Thoracic aorta (tissue), 2 donors: ENCODE measurements around the gene HS6ST3. TPM values are rescaled to one million over a fixed set of nuclear protein-coding genes. Genes with fewer than 3 reads are reported as not detected.

Experiments used
- ATAC-seq: fragments of 150-250 bp; one replicate; pipeline ENCODE4 v1.8.0; 2017; ENCODE audit warnings: low read depth; ENCODE audit not compliant: insufficient number of reproducible peaks, low FRiP score
- DNase-seq: peaks from one replicate; pipeline ENCODE4 v3.0.0-alpha.2; 2020; ENCODE audit warnings: low spot score
- H3K27ac ChIP-seq, 2 donors: fragments of 200-600 bp; sonication (generic); 1 replicate in 1 of 2; 2 replicates in 1 of 2; pipeline ENCODE4 v1.5.1; 2016; ENCODE audit warnings: mild to moderate bottlenecking in 2 of 2, moderate library complexity in 2 of 2
- H3K27me3 ChIP-seq: fragments of 200-600 bp; sonication (generic); replicated peaks from 2 replicates; pipeline ENCODE4 v1.6.0; 2016; ENCODE audit warnings: mild to moderate bottlenecking; ENCODE audit not compliant: insufficient read depth
- H3K36me3 ChIP-seq: fragments of 200-600 bp; sonication (generic); one replicate; pipeline ENCODE4 v1.5.1; 2016
- H3K4me1 ChIP-seq, 2 donors: fragments of 200-600 bp; sonication (generic); 1 replicate in 1 of 2; 2 replicates in 1 of 2; pipeline versions ENCODE4 v1.5.1 to v1.6.0; 2016; ENCODE audit warnings: low read depth in 2 of 2, mild to moderate bottlenecking in 1 of 2; ENCODE audit not compliant: control insufficient read depth in 1 of 2
- H3K4me3 ChIP-seq: fragments of 200-600 bp; sonication (generic); 2 replicates; pipeline ENCODE4 v1.5.1; 2016; ENCODE audit warnings: mild to moderate bottlenecking
- H3K9me3 ChIP-seq: fragments of 200-600 bp; sonication (generic); 2 replicates; pipeline ENCODE4 v1.5.1; 2016
- CTCF ChIP-seq: fragments of 200-600 bp; sonication (generic); IDR thresholded peaks from one replicate; pipeline ENCODE4 v1.5.1; 2019; ENCODE audit warnings: antibody characterized with exemption
- total RNA-seq, 2 donors: library from RNA; depleted of rRNA; stranded (reverse); fragments of >200 nt; gene quantifications; one replicate each; pipeline versions ENCODE4 v1.1.0 to v1.2.3, GENCODE V29; 2016

Gene HS6ST3
- total RNA-seq, 2 donors from 2014 or later, result 1.1 to 1.8 TPM

GRCh38 chr13:96862093-96862492 lies 772.2 kb downstream of the HS6ST3 start:
- H3K4me3 ChIP-seq, result no peak overlapping the region
- no peak for ATAC-seq

GRCh38 chr13:96862999-96863398 lies 773.1 kb downstream of the HS6ST3 start:
- no peaks in the 10 kb centered on the region for H3K4me1 ChIP-seq
- no peaks in the 10 kb centered on the region for H3K27me3 ChIP-seq
- TF ChIP-seq CTCF, result no peak
- H3K4me3 ChIP-seq, result no peak overlapping the region
- no peak overlapping the region for H3K27ac ChIP-seq
- ATAC-seq, result no peak
- no peaks in the 10 kb centered on the region for H3K9me3 ChIP-seq
- DNase-seq, result no peak
- H3K36me3 ChIP-seq, result no peaks in the 10 kb centered on the region

More at GRCh38 chr13:96862093-96862492, 772.2 kb downstream of the HS6ST3 start:
- Histone ChIP-seq H3K27ac (no peak overlapping the region), H3K4me1 (no peaks in the 10 kb centered on the region), H3K9me3 (no peaks in the 10 kb centered on the region), H3K36me3 (no peaks in the 10 kb centered on the region), H3K27me3 (no peaks in the 10 kb centered on the region)
- TF ChIP-seq CTCF, result no peak
- DNase-seq, result no peak

- no peak for DNase-seq
- Histone ChIP-seq H3K4me3 (no peak overlapping the region), H3K27me3 (no peaks in the 10 kb centered on the region), H3K27ac (no peak overlapping the region), H3K9me3 (no peaks in the 10 kb centered on the region), H3K36me3 (no peaks in the 10 kb centered on the region), H3K4me1 (no peaks in the 10 kb centered on the region)
- no peak for ATAC-seq
- no peak for TF ChIP-seq CTCF
These were observed 781.6 kb downstream of the HS6ST3 start for GRCh38 chr13:96871469-96871868.

GRCh38 chr13:96880419-96880818 lies 790.5 kb downstream of the HS6ST3 start:
- no peak for TF ChIP-seq CTCF
- Histone ChIP-seq H3K27me3 (no peaks in the 10 kb centered on the region), H3K36me3 (no peaks in the 10 kb centered on the region), H3K9me3 (no peaks in the 10 kb centered on the region), H3K4me3 (no peak overlapping the region), H3K4me1 (no peaks in the 10 kb centered on the region), H3K27ac (no peak overlapping the region)
- DNase-seq (no peak), ATAC-seq (no peak)

Other genes starting within 250 kb of the HS6ST3 start
- 100 to 1,000 TPM in 1 of 2 donors, 10 to 100 TPM in 1; 80.8 to 116 TPM for gene UGGT2, start 36.7 kb upstream of the HS6ST3 start, total RNA-seq